Rectal smooth muscle tissue (tissue), 1 donor: ENCODE measurements around the gene CLCNKB.

Experiments
- H3K27ac ChIP-seq: one replicate; pipeline ENCODE4 v1.7.0; 2013; ENCODE audit warnings: low read depth, low read length, inconsistent platforms
- H3K27me3 ChIP-seq: one replicate; pipeline ENCODE4 v1.7.0; 2013; ENCODE audit warnings: low read length; ENCODE audit not compliant: control insufficient read depth, insufficient read depth
- H3K36me3 ChIP-seq: one replicate; pipeline ENCODE4 v1.7.0; 2013; ENCODE audit warnings: low read length; ENCODE audit not compliant: control insufficient read depth, insufficient read depth
- H3K4me1 ChIP-seq: one replicate; pipeline ENCODE4 v1.7.0; 2013; ENCODE audit warnings: low read length; ENCODE audit not compliant: control insufficient read depth, insufficient read depth
- H3K4me3 ChIP-seq: one replicate; pipeline ENCODE4 v1.7.0; 2013; ENCODE audit warnings: low read length
- H3K9ac ChIP-seq: one replicate; pipeline ENCODE4 v1.7.0; 2013; ENCODE audit warnings: low read length

Gene CLCNKB

GRCh38 chr1:16068356-16069270, 25.0 kb downstream of the CLCNKB start:
- H3K4me1 ChIP-seq = no peaks in the 10 kb centered on the region
- no peak overlapping the region for H3K4me3 ChIP-seq
- peaks cover 3% of the 10 kb centered on the region for H3K27me3 ChIP-seq
- H3K36me3 ChIP-seq = no peaks in the 10 kb centered on the region
- no peak overlapping the region for H3K27ac ChIP-seq
- H3K9ac ChIP-seq = no peak overlapping the region

DNA sequence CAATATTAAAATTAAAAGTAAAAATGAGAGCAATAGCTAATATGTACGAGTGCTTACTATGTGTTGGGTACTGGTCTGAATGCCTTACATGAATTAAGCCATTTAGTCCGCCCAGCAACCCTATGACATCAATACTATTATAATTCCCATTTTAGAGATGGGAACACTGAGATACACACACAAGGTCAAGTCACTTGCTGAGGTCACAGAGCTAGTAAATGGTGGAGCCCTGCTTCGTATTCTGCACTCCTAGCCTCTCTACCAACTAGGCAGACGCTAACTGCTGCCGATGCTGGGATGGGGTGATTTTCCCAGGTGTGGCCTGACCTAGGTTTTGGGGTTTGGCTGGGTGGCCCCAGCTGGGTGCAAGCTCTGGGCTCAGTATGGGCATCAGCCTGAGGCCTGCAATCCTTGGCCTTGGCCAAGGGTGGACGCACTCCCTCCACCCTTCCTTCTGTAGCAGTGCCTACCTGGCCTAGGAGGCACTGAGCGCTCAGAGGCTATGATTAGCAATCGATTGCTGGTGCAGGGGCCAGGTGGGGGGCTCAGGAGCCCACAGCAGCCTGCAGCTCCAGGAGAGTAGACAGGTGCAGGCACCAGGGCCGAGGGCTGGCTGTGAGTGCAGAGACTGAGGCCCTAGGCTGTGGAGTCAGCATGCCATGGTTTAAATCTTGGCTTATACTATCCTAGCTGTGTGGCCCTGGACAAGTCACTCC, 27.2 kb downstream of the CLCNKB start:
- Histone ChIP-seq H3K36me3 (no peaks in the 10 kb centered on the region), H3K27me3 (peaks cover 5% of the 10 kb centered on the region), H3K27ac (no peak overlapping the region), H3K9ac (no peak overlapping the region), H3K4me3 (no peak overlapping the region), H3K4me1 (no peaks in the 10 kb centered on the region)

DNA sequence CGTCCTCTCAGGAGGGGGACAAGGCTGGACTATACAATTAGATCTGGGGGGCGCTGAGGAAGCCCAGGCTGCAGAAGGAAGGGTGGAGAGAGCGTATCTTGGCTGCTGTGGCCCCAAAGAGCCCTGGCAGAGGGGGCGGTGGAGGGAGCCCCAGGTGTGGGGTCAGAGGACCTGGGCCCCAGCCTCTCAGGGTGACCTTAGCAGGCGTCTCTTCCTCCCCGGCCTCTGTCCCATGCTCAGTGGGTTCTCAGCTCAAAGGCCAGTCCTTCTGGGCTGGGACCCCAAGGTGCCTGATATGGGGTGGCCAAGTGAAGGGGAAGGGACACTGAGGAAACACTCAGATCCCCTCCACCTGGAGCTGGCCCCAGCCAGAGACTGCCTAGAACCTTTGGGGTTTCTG, 28.0 kb downstream of the CLCNKB start:
- Histone ChIP-seq H3K27ac (no peak overlapping the region), H3K27me3 (peaks cover 5% of the 10 kb centered on the region), H3K9ac (no peak overlapping the region), H3K4me1 (no peaks in the 10 kb centered on the region), H3K4me3 (no peak overlapping the region), H3K36me3 (no peaks in the 10 kb centered on the region)

- no peak overlapping the region for H3K27ac ChIP-seq
- no peak overlapping the region for H3K4me3 ChIP-seq
- peaks cover 5% of the 10 kb centered on the region for H3K27me3 ChIP-seq
- no peaks in the 10 kb centered on the region for H3K4me1 ChIP-seq
- no peak overlapping the region for H3K9ac ChIP-seq
- H3K36me3 ChIP-seq = no peaks in the 10 kb centered on the region
Measured at GRCh38 chr1:16072095-16072494, 28.5 kb downstream of the CLCNKB start.

GRCh38 chr1:16072616-16073484, 29.3 kb downstream of the CLCNKB start:
- H3K9ac ChIP-seq = no peak overlapping the region
- H3K27me3 ChIP-seq = peaks cover 5% of the 10 kb centered on the region
- H3K4me1 ChIP-seq = no peaks in the 10 kb centered on the region
- H3K4me3 ChIP-seq = peak overlapping the region; percentile 35
- H3K27ac ChIP-seq = no peak overlapping the region
- no peaks in the 10 kb centered on the region for H3K36me3 ChIP-seq

DNA sequence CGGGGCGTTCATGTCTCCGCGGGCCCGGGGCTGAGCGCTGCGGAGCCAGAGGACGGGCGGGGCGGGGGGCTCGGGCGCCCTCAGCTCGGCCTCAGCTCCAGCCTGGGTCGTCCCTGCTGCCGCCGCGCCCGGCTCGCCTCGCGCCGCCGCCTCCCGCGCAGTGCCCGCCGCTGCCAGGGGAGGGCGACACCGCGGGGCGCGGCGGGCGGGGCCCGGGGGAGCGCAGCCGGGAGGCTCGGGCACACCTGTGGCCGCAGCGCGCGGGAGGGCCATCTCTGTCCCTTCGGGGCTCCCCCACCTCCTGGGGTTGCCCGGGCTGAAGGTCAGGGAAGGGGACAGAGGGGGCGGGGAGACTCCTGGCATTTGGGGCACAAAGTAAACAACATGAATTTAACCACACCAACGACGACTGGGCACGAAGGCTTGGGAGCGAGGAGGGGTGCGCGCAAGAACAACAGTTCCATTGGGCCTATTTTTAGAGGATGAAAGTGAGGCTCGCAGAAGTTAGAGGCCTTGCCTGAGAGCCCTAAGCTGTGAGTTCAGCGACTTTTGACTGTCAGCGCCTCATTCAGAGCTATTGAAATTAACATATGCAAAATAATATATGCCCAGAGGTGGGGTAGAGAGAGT, 30.0 kb downstream of the CLCNKB start, which contains the start of gene FAM131C:
Gene FAM131C (minus strand): TSS at position 162 of the 630 bp plus-strand sequence. CDS start 209 bp downstream, outside the sequence.
- Histone ChIP-seq H3K27ac (no peak within 1 kb of the TSS), H3K36me3 (no peaks in the 10 kb centered on the region), H3K27me3 (peaks cover 5% of the 10 kb centered on the region), H3K4me3 (peak within 1 kb of the TSS; percentile 40), H3K9ac (no peak within 1 kb of the TSS), H3K4me1 (no peaks in the 10 kb centered on the region)

GRCh38 chr1:16074217-16074616, 30.6 kb downstream of the CLCNKB start:
- Histone ChIP-seq H3K27me3 (peaks cover 5% of the 10 kb centered on the region), H3K4me1 (peaks cover 4% of the 10 kb centered on the region), H3K36me3 (no peaks in the 10 kb centered on the region), H3K27ac (no peak overlapping the region), H3K4me3 (peak overlapping the region; percentile 40), H3K9ac (no peak overlapping the region)

DNA sequence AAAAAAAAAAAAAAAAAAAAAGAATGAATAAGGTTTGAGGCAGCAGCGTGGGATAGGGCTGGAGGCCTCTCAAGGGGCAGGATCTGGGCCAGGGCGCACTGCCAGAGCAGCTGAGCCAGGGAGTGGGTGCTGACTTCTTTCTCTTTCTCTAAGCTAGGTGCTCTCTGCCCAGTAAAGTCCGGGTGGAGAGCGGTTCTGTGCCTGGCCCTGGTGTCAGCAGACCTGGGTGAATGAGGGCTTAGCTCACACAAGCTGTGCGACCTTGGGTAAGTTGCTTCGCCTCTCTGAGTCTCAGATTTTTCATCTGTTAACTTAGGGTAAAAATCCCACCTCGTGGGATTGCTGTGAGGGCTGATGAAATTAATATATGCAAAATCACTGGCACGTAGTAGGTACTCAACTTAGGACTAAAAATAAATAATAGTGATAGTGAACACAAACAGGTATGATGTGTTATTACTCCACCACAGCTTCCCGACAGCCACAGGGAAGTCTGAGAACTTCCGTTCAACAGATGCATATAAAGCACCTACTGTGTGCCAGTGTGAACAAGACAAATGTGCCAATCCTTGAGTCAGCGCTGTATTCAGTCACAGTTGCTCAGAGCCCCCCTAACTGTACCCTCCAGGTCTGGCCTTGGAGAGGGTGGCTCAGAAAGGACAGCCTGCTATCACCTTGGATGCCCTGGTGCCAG, 31.9 kb downstream of the CLCNKB start:
- Histone ChIP-seq H3K4me1 (peaks cover 4% of the 10 kb centered on the region), H3K27ac (no peak overlapping the region), H3K27me3 (peaks cover 5% of the 10 kb centered on the region), H3K9ac (no peak overlapping the region), H3K36me3 (no peaks in the 10 kb centered on the region), H3K4me3 (no peak overlapping the region)

DNA sequence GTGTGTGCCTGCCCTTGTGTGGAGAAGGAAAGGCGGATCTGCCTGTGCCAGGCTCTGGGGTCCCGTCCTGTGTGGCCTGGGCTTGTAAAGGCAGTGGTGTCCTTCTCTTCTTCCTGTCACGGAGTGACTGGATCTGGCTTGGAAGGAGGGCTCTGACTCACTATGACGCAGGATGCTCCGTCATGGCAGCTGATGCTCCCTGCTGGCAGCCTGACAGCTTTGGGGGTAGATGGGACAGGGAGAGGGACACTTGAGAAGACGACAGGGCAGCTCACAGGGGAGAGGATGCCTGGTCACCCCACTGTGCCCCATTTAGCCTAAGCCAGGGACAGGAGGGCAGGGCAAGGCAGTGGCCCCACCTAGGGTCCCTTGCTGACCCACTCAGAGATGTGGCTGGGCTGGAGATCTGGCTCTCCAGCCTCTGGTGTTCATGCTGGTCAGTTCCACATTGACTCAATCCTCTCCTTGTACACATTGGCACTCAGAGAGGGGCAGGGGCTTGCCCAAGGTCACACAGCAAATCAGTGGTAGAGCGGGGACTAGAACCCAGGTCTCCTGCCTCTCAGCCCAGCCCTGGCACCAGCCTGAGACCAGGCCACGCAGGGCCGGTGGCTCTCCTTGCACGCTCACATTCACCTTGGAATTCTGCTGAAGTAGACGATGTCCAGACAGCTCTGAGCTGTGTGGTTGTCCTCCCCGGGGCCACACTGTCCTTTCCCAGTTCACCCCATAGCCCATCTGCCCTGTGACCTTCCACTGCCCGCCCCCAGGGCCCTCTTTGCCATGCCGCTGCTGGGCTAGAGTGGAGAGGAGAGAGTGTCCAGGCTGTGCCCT, 32.7 kb downstream of the CLCNKB start:
- peaks cover 5% of the 10 kb centered on the region for H3K27me3 ChIP-seq
- H3K36me3 ChIP-seq = no peaks in the 10 kb centered on the region
- no peak overlapping the region for H3K27ac ChIP-seq
- H3K4me3 ChIP-seq = no peak overlapping the region
- H3K4me1 ChIP-seq = peaks cover 4% of the 10 kb centered on the region
- no peak overlapping the region for H3K9ac ChIP-seq

- H3K9ac ChIP-seq = no peak overlapping the region
Measured at GRCh38 chr1:16076865-16077238, 33.3 kb downstream of the CLCNKB start.

More at GRCh38 chr1:16076865-16077238, 33.3 kb downstream of the CLCNKB start:
- Histone ChIP-seq H3K36me3 (no peaks in the 10 kb centered on the region), H3K4me1 (peaks cover 4% of the 10 kb centered on the region), H3K4me3 (no peak overlapping the region), H3K27me3 (peaks cover 5% of the 10 kb centered on the region), H3K27ac (no peak overlapping the region)
